HEK293T (cell line): ENCODE measurements around the gene CHD2.

ENCODE experiments used
- FOXA1 ChIP-seq: fragments of 450-650 bp; IDR thresholded peaks from 2 replicates; pipeline ENCODE4 v1.6.1; 2016; ENCODE audit warnings: mild to moderate bottlenecking
- FOXK2 ChIP-seq: fragments of 450-650 bp; IDR thresholded peaks from 2 replicates; pipeline ENCODE4 v1.6.1; 2016; ENCODE audit warnings: mild to moderate bottlenecking
- HDGF ChIP-seq: fragments of 450-650 bp; IDR thresholded peaks from 2 replicates; pipeline ENCODE4 v1.6.1; 2017; ENCODE audit warnings: antibody characterized with exemption, borderline replicate concordance
- LEF1 ChIP-seq: fragments of 450-650 bp; IDR thresholded peaks from 2 replicates; pipeline ENCODE4 v1.6.1; 2017; ENCODE audit warnings: mild to moderate bottlenecking, borderline replicate concordance
- SUZ12 ChIP-seq: fragments of 450-650 bp; IDR thresholded peaks from 2 replicates; pipeline ENCODE4 v1.6.1; 2016; ENCODE audit warnings: mild to moderate bottlenecking

DNA sequence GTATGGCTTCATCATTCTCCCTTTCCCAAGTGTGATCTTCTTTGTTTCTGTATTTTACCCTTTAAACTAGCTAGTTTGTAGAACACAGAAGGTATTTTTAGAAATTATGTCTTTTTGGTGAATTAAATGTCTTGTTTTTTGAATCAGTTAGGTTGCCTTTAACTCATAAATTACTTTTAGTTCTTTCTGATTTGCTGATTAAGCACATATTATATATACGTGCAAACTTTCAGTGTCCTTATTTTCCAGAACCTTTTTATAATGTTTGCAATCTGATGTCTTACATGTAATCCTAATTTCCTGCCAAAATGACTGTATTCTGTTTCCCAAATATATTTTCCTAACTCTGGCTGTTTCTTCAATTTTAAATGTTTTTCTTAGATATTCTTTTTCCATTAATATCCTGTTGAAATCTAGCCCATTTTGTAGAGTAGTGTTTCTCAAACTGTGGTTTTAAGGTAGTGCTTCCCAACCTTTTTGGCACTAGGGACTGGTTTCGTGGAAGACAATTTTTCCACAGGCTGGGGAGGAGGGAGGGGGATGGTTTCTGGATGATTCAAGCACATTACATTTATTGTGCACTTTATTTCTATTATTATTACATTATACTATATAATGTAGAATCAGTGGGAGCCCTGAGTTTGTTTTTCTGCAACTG is 51.8 kb downstream of the CHD2 start:
- TF ChIP-seq FOXK2 (no peak), FOXA1 (no peak), LEF1 (no peak), SUZ12 (no peak), HDGF (no peak)
